Tibial nerve (tissue), 4 donors: Measurements from ENCODE around the gene UGT1A7. TPM values are rescaled to one million over a fixed set of nuclear protein-coding genes. Genes with fewer than 3 reads are reported as not detected.

Experiments
- DNase-seq, 2 donors: peaks; one replicate each; pipeline ENCODE4 v3.0.0-alpha.2; 2019; ENCODE audit warnings: low spot score in 2 of 2
- H3K27ac ChIP-seq, 4 donors: fragments of 200-600 bp; sonication (generic) in 3 of 4; one replicate each; pipeline ENCODE4 v1.5.1; 2017 to 2019; ENCODE audit warnings: mild to moderate bottlenecking in 1 of 4
- H3K27me3 ChIP-seq, 2 donors: fragments of 200-600 bp; sonication (generic) in 1 of 2; one replicate each; pipeline versions ENCODE4 v1.5.1 to v1.6.0; 2017 to 2019
- H3K36me3 ChIP-seq, 3 donors: fragments of 200-600 bp; sonication (generic); one replicate each; pipeline ENCODE4 v1.5.1; 2018 to 2019
- H3K4me1 ChIP-seq, 4 donors: fragments of 200-600 bp; sonication (generic) in 3 of 4; one replicate each; pipeline ENCODE4 v1.5.1; 2017 to 2019
- H3K4me3 ChIP-seq, 4 donors: fragments of 200-600 bp; sonication (generic) in 3 of 4; one replicate each; pipeline ENCODE4 v1.5.1; 2017 to 2019; ENCODE audit warnings: mild to moderate bottlenecking in 1 of 4, moderate library complexity in 1 of 4
- H3K9me3 ChIP-seq, 4 donors: fragments of 200-600 bp; sonication (generic) in 3 of 4; one replicate each; pipeline ENCODE4 v1.5.1; 2017 to 2019
- CTCF ChIP-seq, 5 experiments: fragments of 200-600 bp in 3 of 5; fragments of 450-650 bp in 2 of 5; sonication (generic) in 3 of 5; IDR thresholded peaks; one replicate each; pipeline ENCODE4 v1.5.1; 2016 to 2019; ENCODE audit warnings: antibody characterized with exemption in 5 of 5, mild to moderate bottlenecking in 3 of 5, moderate library complexity in 2 of 5
- EP300 ChIP-seq, 2 donors: sonication (generic); formaldehyde crosslinking; IDR thresholded peaks; one replicate each; pipeline ENCODE4 v1.6.1; 2017; ENCODE audit warnings: antibody characterized with exemption in 2 of 2, mild to moderate bottlenecking in 1 of 2
- POLR2A ChIP-seq, 2 donors: fragments of 450-650 bp; IDR thresholded peaks; one replicate each; pipeline ENCODE4 v1.6.1; 2017; ENCODE audit warnings: antibody characterized with exemption in 2 of 2, mild to moderate bottlenecking in 2 of 2, moderate library complexity in 2 of 2
- WGBS, 2 donors: methylation state at CpG; one replicate each; pipeline ENCODE4 v1.1.5; 2018; 5-methylcytosine and 5-hydroxymethylcytosine counted together
- total RNA-seq, 4 donors: library from RNA; depleted of rRNA; stranded (reverse); fragments of >200 nt; gene quantifications; one replicate each; pipeline ENCODE4 v1.1.0, GENCODE V29; 2016

The UGT1A7 gene
- total RNA-seq, 4 donors from 2014 or later: not detected

GRCh38 chr2:233791151-233791882 is 109.6 kb downstream of the UGT1A7 start:
- H3K4me1 ChIP-seq: no peaks in the 10 kb centered on the region
- H3K36me3 ChIP-seq: no peaks in the 10 kb centered on the region
- no peak for DNase-seq
- no peaks in the 10 kb centered on the region for H3K27me3 ChIP-seq
- H3K9me3 ChIP-seq: peaks cover 0 to 4% (median 0%) of the 10 kb centered on the region in 4 donors
- WGBS, 2 donors: 83 to 84% methylated on average over 18 of the region's 18 CpGs
- no peak overlapping the region for H3K4me3 ChIP-seq
- TF ChIP-seq CTCF (IDR thresholded peaks at IDR 0.05): no peak
- no peak for TF ChIP-seq EP300 (IDR thresholded peaks at IDR 0.05)
- no peak for TF ChIP-seq POLR2A (IDR thresholded peaks at IDR 0.05)
- no peak overlapping the region for H3K27ac ChIP-seq

- Histone ChIP-seq H3K27ac (no peak overlapping the region), H3K27me3 (no peaks in the 10 kb centered on the region), H3K4me3 (no peak overlapping the region), H3K36me3 (no peaks in the 10 kb centered on the region), H3K4me1 (no peaks in the 10 kb centered on the region), H3K9me3 (peaks cover 0 to 4% (median 0%) of the 10 kb centered on the region in 4 donors)
- DNase-seq: no peak
- no peak for TF ChIP-seq EP300 (IDR thresholded peaks at IDR 0.05)
- no peak for TF ChIP-seq POLR2A (IDR thresholded peaks at IDR 0.05)
- TF ChIP-seq CTCF (IDR thresholded peaks at IDR 0.05): no peak
- WGBS, 2 donors: 80 to 84% methylated on average over 9 of the region's 9 CpGs
These were observed 110.2 kb downstream of the UGT1A7 start for GRCh38 chr2:233791883-233792329.

- no peak for DNase-seq
- peaks cover 0 to 4% (median 0%) of the 10 kb centered on the region in 4 donors for H3K9me3 ChIP-seq
- WGBS, 2 donors: 88 to 94% methylated on average over 7 of the region's 7 CpGs
These were observed 111.0 kb downstream of the UGT1A7 start for GRCh38 chr2:233792720-233793119.

DNA sequence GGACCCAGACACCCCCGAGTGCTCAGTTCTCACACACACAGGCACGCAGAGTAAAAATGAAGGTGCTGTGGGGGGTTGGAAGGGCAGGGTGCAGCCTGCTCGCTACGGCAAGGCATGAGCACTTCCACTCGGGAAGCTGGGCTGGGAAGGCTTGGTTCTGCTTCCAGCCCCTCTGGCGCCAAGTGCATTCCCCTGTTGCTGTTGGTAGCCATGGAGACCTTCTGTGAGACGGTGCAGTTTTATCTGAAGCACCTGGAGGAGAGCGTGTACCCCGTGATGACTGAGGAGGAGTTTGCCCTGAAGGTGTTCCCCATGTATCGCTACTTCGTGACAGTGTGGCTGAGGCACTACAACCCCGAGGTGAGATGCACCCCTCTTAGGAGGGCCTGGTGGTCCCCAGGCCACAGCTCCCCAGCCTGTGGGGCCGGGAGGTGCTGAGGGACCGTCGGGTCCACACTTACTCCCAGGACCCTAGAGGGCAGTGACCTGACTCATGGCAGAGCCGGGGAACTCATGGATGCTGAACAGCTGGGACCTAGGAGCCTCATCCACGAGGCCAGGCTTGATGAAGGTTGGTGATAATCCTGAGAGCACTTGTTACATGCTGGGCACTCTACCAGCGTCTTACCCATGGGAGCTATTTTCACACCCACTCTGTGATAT is 111.9 kb downstream of the UGT1A7 start:
- TF ChIP-seq POLR2A (IDR thresholded peaks at IDR 0.05): no peak
- no peak for TF ChIP-seq CTCF (IDR thresholded peaks at IDR 0.05)
- no peak for TF ChIP-seq EP300 (IDR thresholded peaks at IDR 0.05)
- Histone ChIP-seq H3K36me3 (no peaks in the 10 kb centered on the region), H3K4me1 (no peaks in the 10 kb centered on the region), H3K27ac (no peak overlapping the region), H3K27me3 (no peaks in the 10 kb centered on the region), H3K9me3 (peaks cover 0 to 4% (median 0%) of the 10 kb centered on the region in 4 donors), H3K4me3 (no peak overlapping the region)
- WGBS, 2 donors: 69 to 83% methylated on average over 13 to 17 of the region's 18 CpGs
- DNase-seq: no peak

More at GRCh38 chr2:233792720-233793119, 111.0 kb downstream of the UGT1A7 start:
- Histone ChIP-seq H3K36me3 (no peaks in the 10 kb centered on the region), H3K4me1 (no peaks in the 10 kb centered on the region), H3K27ac (no peak overlapping the region), H3K4me3 (no peak overlapping the region), H3K27me3 (no peaks in the 10 kb centered on the region)
- TF ChIP-seq EP300 (IDR thresholded peaks at IDR 0.05) (no peak), CTCF (IDR thresholded peaks at IDR 0.05) (no peak), POLR2A (IDR thresholded peaks at IDR 0.05) (no peak)

- DNase-seq: no peak
- no peaks in the 10 kb centered on the region for H3K4me1 ChIP-seq
- WGBS, 2 donors: 69 to 78% methylated on average over 17 of the region's 17 CpGs
These were observed 112.5 kb downstream of the UGT1A7 start for GRCh38 chr2:233794128-233794658.

More at GRCh38 chr2:233794128-233794658, 112.5 kb downstream of the UGT1A7 start:
- H3K27me3 ChIP-seq: no peaks in the 10 kb centered on the region
- no peaks in the 10 kb centered on the region for H3K36me3 ChIP-seq
- TF ChIP-seq CTCF (IDR thresholded peaks at IDR 0.05): no peak
- H3K4me3 ChIP-seq: no peak overlapping the region
- no peak overlapping the region for H3K27ac ChIP-seq
- H3K9me3 ChIP-seq: peaks cover 0 to 4% (median 0%) of the 10 kb centered on the region in 4 donors
